ENCODE results near the gene SH2D1A.
"Not testable (repeated sequence)": the region's sequence is repeated elsewhere in the genome, so short reads cannot be mapped to it uniquely, and the experiment has no call there.

The SH2D1A gene

GRCh38 chrX:124346117-124346876 is at the start of gene SH2D1A:
Gene SH2D1A, plus strand, starts transcription at chrX:124346563. Its CDS starts 80 bp downstream, at chrX:124346643.
- DNase-seq (ENCODE audit: low spot score): no peak

- DNase-seq (ENCODE audit: low spot score): not testable (repeated sequence)
Observed at GRCh38 chrX:124299323-124299722, 47.0 kb upstream of the SH2D1A start.

- no peak for DNase-seq (ENCODE audit: low spot score)
Observed at GRCh38 chrX:124300405-124300804, 46.0 kb upstream of the SH2D1A start.

- no peak for DNase-seq (ENCODE audit: low spot score)
Observed at GRCh38 chrX:124307253-124307907, 39.0 kb upstream of the SH2D1A start.

GRCh38 chrX:124325732-124326131 is 20.6 kb upstream of the SH2D1A start:
- DNase-seq (ENCODE audit: low spot score): no peak

- no peak for DNase-seq (ENCODE audit: low spot score)
Observed at GRCh38 chrX:124328765-124329164, 17.6 kb upstream of the SH2D1A start.

GRCh38 chrX:124332481-124333424 is 13.6 kb upstream of the SH2D1A start, which contains the start of gene TEX13D:
Gene TEX13D, plus strand, starts transcription at chrX:124332660. Its CDS starts 258 bp downstream, at chrX:124332918.
- DNase-seq (ENCODE audit: low spot score): no peak

GRCh38 chrX:124333862-124334261 is 12.5 kb upstream of the SH2D1A start:
- DNase-seq (ENCODE audit: low spot score): no peak

GRCh38 chrX:124334555-124334954 is 11.8 kb upstream of the SH2D1A start:
- not testable (repeated sequence) for DNase-seq (ENCODE audit: low spot score)

- DNase-seq (ENCODE audit: low spot score): no peak
Observed at GRCh38 chrX:124335598-124335997, 10.8 kb upstream of the SH2D1A start.

- DNase-seq (ENCODE audit: low spot score): no peak
Observed at GRCh38 chrX:124337916-124338315, 8.4 kb upstream of the SH2D1A start.

GRCh38 chrX:124338733-124339514 is 7.4 kb upstream of the SH2D1A start:
- DNase-seq (ENCODE audit: low spot score): no peak

- DNase-seq (ENCODE audit: low spot score): no peak
Observed at GRCh38 chrX:124341396-124342132, 4.8 kb upstream of the SH2D1A start.

GRCh38 chrX:124342174-124342867 is 4.0 kb upstream of the SH2D1A start:
- DNase-seq (ENCODE audit: low spot score): no peak

GRCh38 chrX:124343016-124343415 is 3.3 kb upstream of the SH2D1A start:
- no peak for DNase-seq (ENCODE audit: low spot score)

- no peak for DNase-seq (ENCODE audit: low spot score)
Observed at GRCh38 chrX:124344246-124344645, 2.1 kb upstream of the SH2D1A start.

- no peak for DNase-seq (ENCODE audit: low spot score)
Observed at GRCh38 chrX:124346877-124347241, 496 bp downstream of the SH2D1A start.

- no peak for DNase-seq (ENCODE audit: low spot score)
Observed at GRCh38 chrX:124347242-124347641, 879 bp downstream of the SH2D1A start.

- DNase-seq (ENCODE audit: low spot score): no peak
Observed at GRCh38 chrX:124348182-124348581, 1.8 kb downstream of the SH2D1A start.

GRCh38 chrX:124348885-124349453 is 2.6 kb downstream of the SH2D1A start:
- DNase-seq (ENCODE audit: low spot score): no peak
